Adrenal gland (tissue), 12 donors: ENCODE data around the gene CHRD. TPM values are rescaled to one million over a fixed set of nuclear protein-coding genes. Genes with fewer than 3 reads are reported as not detected.

Source experiments
- DNase-seq, 7 donors: peaks; one replicate each; pipeline ENCODE4 v3.0.0-alpha.2; 2019 to 2020
- H3K27ac ChIP-seq, 5 donors: fragments of 200-600 bp; sonication (generic) in 4 of 5; 1 replicate in 3 of 5; 2 replicates in 2 of 5; pipeline versions ENCODE4 v1.5.1 to v1.8.0; 2016 to 2020; ENCODE audit warnings: mild to moderate bottlenecking in 1 of 5
- H3K27me3 ChIP-seq: fragments of 200-600 bp; 2 replicates; pipeline ENCODE4 v1.8.0; 2021
- H3K36me3 ChIP-seq, 2 donors: fragments of 200-600 bp; replicated peaks in 1 of 2; 1 replicate in 1 of 2; 2 replicates in 1 of 2; pipeline versions ENCODE4 v1.5.1 to v1.8.0; 2018 to 2022
- H3K4me1 ChIP-seq, 2 donors: fragments of 200-600 bp; replicated peaks in 1 of 2; 1 replicate in 1 of 2; 2 replicates in 1 of 2; pipeline versions ENCODE4 v1.5.1 to v1.8.0; 2018 to 2021
- H3K4me3 ChIP-seq, 4 donors: fragments of 200-600 bp; sonication (generic) in 3 of 4; one replicate each; pipeline ENCODE4 v1.5.1; 2016 to 2018
- H3K9me3 ChIP-seq, 3 donors: fragments of 200-600 bp; sonication (generic) in 1 of 3; replicated peaks in 1 of 3; 1 replicate in 2 of 3; 2 replicates in 1 of 3; pipeline versions ENCODE4 v1.5.1 to v1.8.0; 2016 to 2021
- POLR2A ChIP-seq, 2 donors: fragments of 450-650 bp; IDR thresholded peaks; one replicate each; pipeline ENCODE4 v1.6.1; 2017; ENCODE audit warnings: antibody characterized with exemption in 2 of 2, mild to moderate bottlenecking in 2 of 2, moderate library complexity in 1 of 2
- WGBS, 4 donors: extraction: QIAGEN DNeasy Blood & Tissue Kit in 2 of 4; methylation state at CpG; one replicate each; pipeline versions ENCODE4 v1.1.5 to v1.1.7; 2013 to 2017; 5-methylcytosine and 5-hydroxymethylcytosine counted together
- intact Hi-C, 2 donors: fragments of 100-400 bp; cut with DNase I; formaldehyde crosslinking; loops; one replicate each; pipeline versions ENCODE4 v1.14.1 to v1.15.0; 2022 to 2023
- polyA plus RNA-seq, 3 donors: library from polyadenylated mRNA; stranded (reverse); fragments of 200-250 nt in 2 of 3; fragments of 350-450 nt in 1 of 3; fragmentation: Illumina TruSeq in 1 of 3; extraction: RNeasy Lipid Tissue Mini Kit (QIAGEN cat#74804) in 1 of 3; gene quantifications; one replicate each; pipeline ENCODE4 v1.2.3, GENCODE V29; 2013 to 2014
- total RNA-seq, 9 donors: library from RNA; depleted of rRNA in 4 of 9; stranded (reverse); fragments of >200 nt in 4 of 9; fragments of 120-200 nt in 1 of 9; fragmentation: NEBNext Ultra II Directional in 1 of 9; extraction: Animal tissue kit (Norgen Biotek cat#: 25700) in 1 of 9; gene quantifications; one replicate each; pipeline versions ENCODE4 v1.1.0 to v1.2.4, GENCODE V29; 2013 to 2023
- TF ChIP-seq, protein P1 (sequence below), 6 experiments: fragments of 450-650 bp in 4 of 6; fragments of 200-600 bp in 2 of 6; sonication (generic) in 1 of 6; IDR thresholded peaks; 1 replicate in 5 of 6; 2 replicates in 1 of 6; pipeline versions ENCODE4 v1.5.1 to v1.8.0; 2016 to 2021; ENCODE audit warnings: antibody characterized with exemption in 6 of 6, mild to moderate bottlenecking in 2 of 6, moderate library complexity in 1 of 6
- donor health status: healthy with polysubstance abuse.
- donor health status: Bipolar disorder and iron deficiency.
- donor health status: DM: yes; HTN: yes; CAD: no.
- donor health status: DM: no; HTN: no; CAD: no.
- donor health status: DM: no; HTN: no; CAD: no.
- donor health status: DM: yes; HTN: yes; CAD: no.

Gene CHRD
- total and polyA plus RNA-seq, 12 donors: 1.1 to 101 (median 23.7) TPM

DNA sequence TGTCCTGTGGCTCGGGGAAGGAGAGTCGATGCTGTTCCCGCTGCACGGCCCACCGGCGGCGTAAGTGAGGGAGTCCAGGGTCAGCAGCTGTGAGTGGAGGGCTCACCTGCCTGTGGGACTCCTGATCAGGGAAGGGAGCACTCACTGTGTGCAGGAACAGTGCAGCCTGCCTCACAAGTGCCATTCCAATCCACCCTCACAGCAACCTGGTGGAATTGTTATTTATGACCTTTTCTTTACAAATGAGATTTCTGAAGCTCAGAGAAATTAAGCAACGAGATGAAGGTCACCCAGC, 9.0 kb downstream of the CHRD start:
- no peak for DNase-seq
- WGBS, 4 donors: 30 to 75% (median 64%) methylated on average over 2 to 8 of the region's 8 CpGs
- Histone ChIP-seq H3K27me3 (no peaks in the 10 kb centered on the region), H3K36me3 (no peaks in the 10 kb centered on the region), H3K9me3 (no peaks in the 10 kb centered on the region), H3K27ac (no peak overlapping the region), H3K4me1 (no peaks in the 10 kb centered on the region), H3K4me3 (no peak overlapping the region)
- intact Hi-C loops: no loop called here
- TF ChIP-seq, protein P1, sequence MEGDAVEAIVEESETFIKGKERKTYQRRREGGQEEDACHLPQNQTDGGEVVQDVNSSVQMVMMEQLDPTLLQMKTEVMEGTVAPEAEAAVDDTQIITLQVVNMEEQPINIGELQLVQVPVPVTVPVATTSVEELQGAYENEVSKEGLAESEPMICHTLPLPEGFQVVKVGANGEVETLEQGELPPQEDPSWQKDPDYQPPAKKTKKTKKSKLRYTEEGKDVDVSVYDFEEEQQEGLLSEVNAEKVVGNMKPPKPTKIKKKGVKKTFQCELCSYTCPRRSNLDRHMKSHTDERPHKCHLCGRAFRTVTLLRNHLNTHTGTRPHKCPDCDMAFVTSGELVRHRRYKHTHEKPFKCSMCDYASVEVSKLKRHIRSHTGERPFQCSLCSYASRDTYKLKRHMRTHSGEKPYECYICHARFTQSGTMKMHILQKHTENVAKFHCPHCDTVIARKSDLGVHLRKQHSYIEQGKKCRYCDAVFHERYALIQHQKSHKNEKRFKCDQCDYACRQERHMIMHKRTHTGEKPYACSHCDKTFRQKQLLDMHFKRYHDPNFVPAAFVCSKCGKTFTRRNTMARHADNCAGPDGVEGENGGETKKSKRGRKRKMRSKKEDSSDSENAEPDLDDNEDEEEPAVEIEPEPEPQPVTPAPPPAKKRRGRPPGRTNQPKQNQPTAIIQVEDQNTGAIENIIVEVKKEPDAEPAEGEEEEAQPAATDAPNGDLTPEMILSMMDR (IDR thresholded peaks at IDR 0.05): no peak
- TF ChIP-seq POLR2A (IDR thresholded peaks at IDR 0.05): no peak

DNA sequence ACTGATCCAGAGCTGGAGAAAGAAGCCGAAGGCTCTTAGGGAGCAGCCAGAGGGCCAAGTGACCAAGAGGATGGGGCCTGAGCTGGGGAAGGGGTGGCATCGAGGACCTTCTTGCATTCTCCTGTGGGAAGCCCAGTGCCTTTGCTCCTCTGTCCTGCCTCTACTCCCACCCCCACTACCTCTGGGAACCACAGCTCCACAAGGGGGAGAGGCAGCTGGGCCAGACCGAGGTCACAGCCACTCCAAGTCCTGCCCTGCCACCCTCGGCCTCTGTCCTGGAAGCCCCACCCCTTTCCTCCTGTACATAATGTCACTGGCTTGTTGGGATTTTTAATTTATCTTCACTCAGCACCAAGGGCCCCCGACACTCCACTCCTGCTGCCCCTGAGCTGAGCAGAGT, 9.5 kb downstream of the CHRD start:
- WGBS, 4 donors: 55 to 63% (median 61%) methylated on average over 4 to 5 of the region's 5 CpGs
- H3K27me3 ChIP-seq: no peaks in the 10 kb centered on the region
- no peaks in the 10 kb centered on the region for H3K9me3 ChIP-seq
- no peaks in the 10 kb centered on the region for H3K36me3 ChIP-seq
- no peak overlapping the region for H3K27ac ChIP-seq
- TF ChIP-seq, protein P1 (IDR thresholded peaks at IDR 0.05): no peak
- TF ChIP-seq POLR2A (IDR thresholded peaks at IDR 0.05): no peak
- intact Hi-C loops: no loop called here
- no peak overlapping the region for H3K4me3 ChIP-seq
- DNase-seq: peak in 2 of 7 donors; percentile 44 to 46
- no peaks in the 10 kb centered on the region for H3K4me1 ChIP-seq

DNA sequence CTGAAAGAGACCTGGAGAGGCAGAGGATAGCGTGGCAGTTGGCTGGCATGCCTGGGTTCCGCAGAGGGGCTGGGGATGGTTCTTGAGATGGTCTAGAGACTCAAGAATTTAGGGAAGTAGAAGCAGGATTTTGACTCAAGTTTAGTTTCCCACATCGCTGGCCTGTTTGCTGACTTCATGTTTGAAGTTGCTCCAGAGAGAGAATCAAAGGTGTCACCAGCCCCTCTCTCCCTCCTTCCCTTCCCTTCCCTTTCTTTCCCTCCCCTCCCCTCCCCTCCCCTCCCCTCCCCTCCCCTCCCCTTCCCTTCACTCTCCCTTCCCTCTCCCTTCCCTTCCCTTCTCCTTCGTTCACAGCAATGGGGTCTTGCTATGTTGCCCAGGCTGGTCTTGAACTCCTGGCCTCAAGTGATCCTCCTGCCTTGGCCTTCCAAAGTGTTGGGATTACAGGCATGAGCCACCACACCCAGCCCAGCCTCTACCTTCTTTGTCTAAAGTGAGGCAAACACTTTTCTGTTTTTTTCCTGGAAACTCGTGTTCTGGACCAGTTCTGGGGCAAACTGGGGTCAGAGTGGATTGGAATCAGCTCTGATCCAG, 10.2 kb downstream of the CHRD start:
- TF ChIP-seq, protein P1 (IDR thresholded peaks at IDR 0.05): no peak
- no peak for TF ChIP-seq POLR2A (IDR thresholded peaks at IDR 0.05)
- Histone ChIP-seq H3K4me3 (no peak overlapping the region), H3K4me1 (no peaks in the 10 kb centered on the region), H3K9me3 (no peaks in the 10 kb centered on the region), H3K27ac (no peak overlapping the region), H3K36me3 (no peaks in the 10 kb centered on the region), H3K27me3 (no peaks in the 10 kb centered on the region)
- no peak for DNase-seq
- 85 to 94% (median 90%) methylated on average over 4 to 5 of the region's 5 CpGs for WGBS, 4 donors
- intact Hi-C loops: loop anchor here in 1 of 2 donors (10.0 kb wide), 1 partner anchor 395 kb away; no protein-coding TSS in a partner anchor

DNA sequence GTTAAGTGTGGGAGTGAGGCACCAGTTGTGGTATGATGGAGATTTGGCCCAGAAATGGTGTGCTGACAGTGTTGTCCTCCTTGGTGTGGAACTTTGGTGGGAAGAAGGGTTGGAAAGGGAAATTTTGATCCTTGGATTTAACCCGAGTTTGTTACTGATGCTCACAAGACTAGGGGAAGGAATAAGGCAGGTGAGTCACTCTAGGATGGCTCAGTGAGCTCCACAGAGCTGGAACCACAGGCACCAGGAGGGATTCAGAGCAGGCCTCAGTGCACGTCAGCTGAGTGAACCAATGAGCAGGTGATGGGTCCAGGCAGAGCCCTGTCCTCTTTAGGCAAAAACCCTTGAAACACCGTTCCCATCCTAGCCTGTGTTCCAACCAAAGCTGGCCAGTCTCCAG, 11.4 kb downstream of the CHRD start:
- no peak for DNase-seq
- Histone ChIP-seq H3K36me3 (no peaks in the 10 kb centered on the region), H3K27me3 (no peaks in the 10 kb centered on the region), H3K4me3 (no peak overlapping the region), H3K9me3 (no peaks in the 10 kb centered on the region), H3K4me1 (no peaks in the 10 kb centered on the region), H3K27ac (no peak overlapping the region)
- 78 to 95% (median 87%) methylated on average over 3 of the region's 3 CpGs for WGBS, 4 donors
- intact Hi-C loops: loop anchor here in 1 of 2 donors (10.0 kb wide), 1 partner anchor 394 kb away; no protein-coding TSS in a partner anchor
- TF ChIP-seq, protein P1 (IDR thresholded peaks at IDR 0.05): no peak
- TF ChIP-seq POLR2A (IDR thresholded peaks at IDR 0.05): no peak
